Hematopoietic multipotent progenitor cell treated with erythropoietin and hydrocortisone succinate and interleukin-3 and kit ligand, for 6 days (in vitro differentiated cells): ENCODE results near the gene LRRC46.

Experiments
- DNase-seq: peaks from one replicate; pipeline ENCODE4 v3.0.0-alpha.2; 2015

Gene LRRC46

DNA sequence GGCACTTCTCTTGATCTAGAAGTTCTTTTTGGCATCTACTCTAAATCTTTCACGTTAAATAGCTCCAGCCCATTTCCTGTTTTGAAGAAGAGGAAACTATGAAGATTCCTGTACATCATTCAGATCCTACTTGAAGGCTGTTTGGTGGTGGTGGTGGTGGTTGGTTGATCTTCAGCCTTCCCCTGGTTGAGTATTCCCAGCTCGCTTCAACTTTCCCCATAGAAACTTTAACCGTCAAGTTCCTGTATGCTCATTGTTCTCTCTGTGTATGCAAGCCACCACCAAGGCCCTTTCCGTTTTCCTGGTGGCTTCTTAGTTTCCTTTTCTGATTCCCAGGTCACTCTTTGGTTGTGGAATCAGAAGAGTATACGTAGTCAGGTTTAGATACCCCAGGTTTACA lies 3.3 kb downstream of the LRRC46 start:
- no peak for DNase-seq

DNA sequence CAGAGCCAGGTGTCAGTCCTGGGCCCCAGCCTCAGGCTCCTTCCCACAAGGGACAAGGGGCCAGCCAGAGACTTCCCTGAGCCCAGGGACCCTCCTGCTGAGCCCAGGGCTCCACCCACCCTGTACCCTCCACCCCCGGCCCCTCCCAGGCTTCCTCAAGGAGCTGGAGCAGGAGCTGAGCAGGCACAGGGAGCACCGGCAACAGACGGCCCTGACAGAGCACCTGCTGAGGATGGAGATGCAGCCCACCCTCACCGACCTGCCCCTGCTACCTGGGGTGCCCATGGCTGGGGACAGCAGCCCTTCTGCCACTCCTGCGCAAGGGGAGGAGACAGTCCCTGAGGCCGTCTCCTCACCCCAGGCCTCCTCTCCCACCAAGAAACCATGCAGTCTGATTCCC lies 5.1 kb downstream of the LRRC46 start:
- DNase-seq = no peak

DNA sequence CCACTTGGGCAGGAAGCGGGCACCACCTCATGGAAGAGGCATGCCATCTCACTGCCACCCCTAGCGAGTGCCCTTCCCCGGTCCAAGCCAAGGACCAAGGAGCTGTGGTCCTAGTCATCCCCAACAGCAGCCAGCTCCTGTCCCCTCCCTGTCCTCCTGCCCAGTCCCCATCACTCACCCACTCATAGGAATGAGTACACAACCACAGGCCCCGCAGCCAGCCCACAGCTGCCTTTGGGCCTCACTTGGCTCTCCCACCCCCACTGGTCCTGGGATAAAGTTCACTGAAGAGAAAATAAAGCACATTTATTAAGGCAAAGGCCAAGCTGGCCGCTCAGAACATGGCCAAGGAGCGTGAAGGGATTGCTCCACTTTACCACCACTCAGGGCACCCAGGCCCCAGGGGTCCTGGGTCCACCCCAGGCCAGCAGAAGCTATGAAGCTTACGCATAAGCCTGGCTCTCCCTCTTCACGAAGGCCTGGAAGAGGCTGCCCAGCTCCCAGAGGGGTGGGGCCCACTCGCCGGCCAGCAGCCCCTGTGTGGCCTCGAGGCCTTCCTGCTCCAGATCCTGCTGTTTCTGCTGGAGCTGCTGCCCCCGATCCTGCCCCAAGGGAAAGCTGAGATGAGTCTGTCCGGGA lies 6.0 kb downstream of the LRRC46 start:
- DNase-seq = no peak

DNA sequence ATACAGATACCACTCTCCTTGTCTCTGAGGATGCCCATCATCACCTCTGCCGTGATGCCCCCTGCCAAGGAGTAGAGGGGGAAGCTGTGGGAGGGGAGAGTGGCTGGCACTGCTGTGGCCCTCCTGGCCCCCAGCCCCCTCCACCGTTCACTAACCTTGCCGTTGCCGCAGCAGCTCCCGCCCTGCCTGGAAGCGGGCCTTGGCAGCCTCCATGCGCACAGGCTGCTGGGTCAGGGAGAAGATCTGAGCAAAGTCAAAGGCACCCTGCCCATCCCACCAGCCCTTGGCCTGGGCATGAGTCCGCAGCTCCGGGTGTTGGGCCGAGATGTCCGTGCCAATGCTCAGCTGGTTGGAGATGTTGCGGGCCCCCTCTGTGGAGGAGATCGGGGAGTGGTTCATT lies 7.2 kb downstream of the LRRC46 start:
- no peak for DNase-seq

DNA sequence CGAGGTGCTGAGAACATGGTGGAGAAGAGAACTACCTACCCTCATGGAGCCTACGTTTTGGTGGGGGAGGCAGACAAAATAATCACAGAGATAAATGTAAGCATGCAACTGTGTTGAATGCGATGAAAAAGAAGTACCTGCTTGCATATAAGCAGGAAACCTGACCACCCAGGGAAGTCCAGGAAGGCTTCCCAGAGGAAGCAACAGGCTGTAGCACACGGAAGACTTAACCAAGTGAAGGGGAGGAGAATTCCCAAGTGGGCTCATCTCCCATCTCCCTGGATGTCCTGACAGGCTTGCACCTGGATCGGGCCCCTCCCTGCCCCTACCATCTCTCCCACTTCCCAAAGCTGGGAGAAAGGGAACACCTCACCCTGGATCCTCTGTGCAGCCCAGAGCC lies 7.6 kb downstream of the LRRC46 start:
- no peak for DNase-seq

DNA sequence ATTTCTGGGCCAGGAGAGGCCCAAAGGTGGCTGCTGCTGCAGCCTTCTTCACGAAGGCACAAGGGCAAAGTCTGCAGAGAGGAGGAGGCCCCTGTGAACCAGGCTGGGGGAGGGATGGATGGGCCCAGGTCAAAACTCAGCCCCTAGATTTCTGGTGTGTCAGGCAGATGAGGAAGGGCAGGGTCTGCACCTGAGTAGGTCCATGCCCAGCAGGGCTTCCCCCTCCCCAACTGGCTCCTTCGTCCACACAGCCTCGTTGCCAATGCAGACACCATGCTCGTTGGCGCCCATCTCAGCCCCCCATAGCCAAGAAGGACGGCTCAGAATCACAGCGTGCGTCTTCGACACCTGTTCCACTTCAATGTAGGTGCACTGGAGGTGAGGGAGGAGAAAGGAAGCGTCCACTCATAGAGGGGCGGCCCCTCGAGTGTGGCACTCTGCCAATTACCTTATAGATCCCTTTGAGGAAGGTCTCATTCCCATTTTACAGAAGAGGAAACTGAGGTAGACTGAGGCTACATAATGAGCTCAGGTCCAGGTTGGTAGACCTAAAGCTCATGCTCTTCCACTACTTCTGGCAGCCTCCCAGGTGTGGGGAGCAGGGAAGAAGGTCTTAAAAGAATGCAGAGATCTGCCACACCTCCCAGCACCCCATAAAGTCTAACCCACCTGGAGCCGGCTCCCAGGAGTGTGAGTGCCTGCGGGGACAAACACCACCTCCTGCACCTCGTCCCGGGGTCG lies 8.7 kb downstream of the LRRC46 start:
- no peak for DNase-seq

DNA sequence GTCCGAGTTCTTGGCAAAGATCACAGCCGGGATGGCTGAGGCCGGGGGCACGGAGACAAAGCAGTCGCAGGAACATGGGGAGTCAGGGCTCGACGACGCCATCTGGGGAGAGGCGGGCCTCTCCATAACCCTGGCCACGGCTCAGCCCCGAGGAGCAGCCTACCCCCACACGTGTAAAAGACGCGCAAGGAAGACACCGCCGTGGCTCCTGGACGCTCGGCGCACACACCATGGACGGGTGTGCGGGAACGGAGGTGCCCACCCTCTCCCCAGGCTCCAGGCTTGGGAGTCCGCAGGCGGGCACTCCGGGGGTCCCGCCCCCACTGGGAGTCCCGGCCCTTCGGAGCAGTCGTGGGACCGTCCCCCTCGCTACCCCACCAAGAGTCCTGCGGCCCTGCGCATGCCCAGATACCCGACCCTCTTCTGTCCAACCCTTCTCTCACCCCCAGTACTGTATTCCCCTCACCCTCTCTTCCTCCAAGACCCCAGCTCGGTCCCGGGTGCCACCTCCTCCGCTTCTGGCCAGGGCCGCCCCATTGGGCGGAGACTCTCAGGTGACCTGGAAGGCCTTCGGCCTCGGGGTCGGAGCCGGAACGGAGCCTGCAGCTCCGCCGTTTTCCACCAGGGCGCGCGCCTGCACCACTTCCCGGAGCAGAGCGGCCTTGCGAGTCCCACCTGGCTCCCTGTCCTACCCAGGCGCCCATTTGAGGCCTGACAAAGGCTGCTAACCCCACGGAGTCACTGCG lies 9.4 kb downstream of the LRRC46 start, which contains the start of gene SCRN2:
Gene SCRN2 (minus strand): TSS at position 532 of the 746 bp plus-strand sequence. CDS start 430 bp downstream, at position 102.
- DNase-seq = peak; percentile 91

DNA sequence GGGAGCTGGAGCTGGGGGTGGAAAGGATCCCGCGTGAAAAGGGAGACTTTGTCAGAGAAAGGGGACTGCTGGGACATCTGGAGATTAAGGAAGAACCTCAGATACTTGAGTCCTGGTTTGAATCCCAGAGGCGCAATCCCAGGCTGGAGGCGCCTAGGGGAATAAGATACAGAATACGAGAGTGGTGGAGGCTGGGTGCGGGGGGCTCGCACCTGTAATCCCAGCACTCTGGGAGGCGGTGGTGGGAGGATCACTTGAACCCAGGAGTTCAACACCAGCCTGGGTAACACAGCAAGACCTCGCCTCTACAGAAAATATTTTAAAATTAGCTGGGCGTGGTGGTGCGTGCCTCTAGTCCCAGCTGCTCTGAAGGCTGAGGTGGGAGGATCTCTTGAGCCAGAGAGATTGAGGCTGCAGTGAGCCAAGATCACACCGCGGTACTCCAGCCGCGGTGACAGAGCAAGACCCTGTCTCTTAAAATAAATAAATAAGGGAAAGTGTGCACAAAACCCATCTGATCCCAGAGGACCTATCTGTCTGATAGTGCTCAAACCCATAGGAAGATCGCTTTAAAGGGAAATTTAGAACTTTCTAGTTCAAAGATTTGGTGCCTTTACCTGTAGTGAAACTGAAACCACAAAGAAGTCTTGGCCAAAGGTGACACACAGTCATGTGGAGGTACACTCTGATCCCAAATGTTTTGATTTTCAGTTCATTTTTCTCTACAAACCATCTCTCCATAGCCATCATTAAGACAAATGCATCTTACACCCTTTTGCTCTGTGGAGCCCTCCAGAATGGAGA lies 10.2 kb downstream of the LRRC46 start:
- no peak for DNase-seq

DNA sequence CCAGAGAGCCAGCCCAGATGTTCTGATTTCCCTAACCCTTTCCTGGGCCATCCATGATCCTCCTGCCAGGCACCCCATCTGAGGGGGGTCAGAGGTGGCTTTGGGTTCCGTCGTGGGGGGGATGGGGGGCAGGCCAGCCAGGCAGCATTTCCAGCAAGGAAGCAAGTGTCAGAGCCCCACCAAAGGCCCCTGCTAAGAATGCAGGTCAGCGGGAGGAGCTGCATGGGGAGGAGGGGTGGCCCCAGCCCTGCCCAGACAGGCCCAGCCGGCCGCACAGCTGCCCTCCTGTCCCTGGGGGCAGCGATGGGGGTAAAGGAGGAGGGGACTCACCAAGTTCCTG lies 11.9 kb downstream of the LRRC46 start:
- DNase-seq = no peak

DNA sequence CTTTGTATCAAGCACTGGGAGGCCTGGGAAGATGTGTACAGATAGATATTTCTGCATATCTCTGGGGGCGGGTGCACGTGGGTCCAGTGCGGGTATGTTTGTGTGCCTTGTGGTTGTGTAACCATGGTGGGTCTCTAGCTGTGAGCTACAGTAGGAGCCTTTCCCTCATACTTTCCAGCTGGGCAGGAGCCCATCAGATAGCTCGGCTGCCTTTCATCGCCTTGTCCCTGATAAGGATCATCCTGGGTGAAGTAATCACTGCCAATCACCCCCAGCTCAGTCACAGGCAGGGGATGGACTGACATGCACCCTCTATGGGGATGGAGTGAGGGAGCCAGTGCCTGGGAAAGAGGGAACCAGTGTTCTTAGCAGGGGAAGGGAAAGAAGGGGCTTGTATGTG lies 12.8 kb downstream of the LRRC46 start:
- DNase-seq = no peak

DNA sequence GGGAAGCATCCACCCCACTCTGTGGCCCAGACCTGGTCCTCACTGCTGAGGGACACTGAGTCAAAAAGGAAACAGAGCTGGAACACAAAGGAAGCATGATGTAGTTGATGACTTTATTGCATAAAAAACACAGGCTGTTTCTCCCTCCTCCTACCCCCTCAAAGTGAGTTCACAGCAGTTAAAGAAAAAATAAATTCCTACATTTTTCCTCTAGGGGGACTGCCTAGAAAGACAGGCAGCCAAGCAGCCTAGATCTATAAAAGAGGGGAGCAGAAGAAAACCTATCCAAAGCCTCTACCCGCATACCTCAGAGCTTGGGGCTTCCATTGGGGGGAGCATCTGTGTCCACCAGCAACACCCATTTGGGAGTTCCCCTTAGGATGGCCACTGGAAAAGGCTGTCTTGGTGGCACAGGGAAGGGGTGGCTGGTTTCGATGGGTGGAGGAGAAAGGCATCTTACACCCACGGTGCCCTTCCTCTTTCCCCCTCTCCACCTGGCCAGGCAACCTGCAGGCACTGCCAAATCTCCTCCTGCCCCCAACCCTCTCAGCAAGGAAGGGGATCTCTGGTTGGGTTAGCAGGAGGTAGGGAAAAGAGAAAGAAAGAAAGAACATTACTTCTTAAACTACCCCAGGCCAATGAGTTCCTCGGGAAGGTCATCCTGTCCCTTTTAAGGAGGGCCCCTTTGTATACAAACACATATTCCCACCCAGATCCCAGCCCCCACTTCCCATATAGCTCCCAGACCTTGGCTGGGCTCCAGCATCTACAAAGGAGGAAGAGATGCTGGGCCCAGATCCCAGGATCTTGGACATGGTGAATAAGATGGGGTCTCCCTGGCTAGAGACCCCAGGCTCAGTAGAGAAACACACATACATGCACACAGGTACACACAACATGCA lies 13.6 kb downstream of the LRRC46 start:
- DNase-seq = peak; percentile 68

DNA sequence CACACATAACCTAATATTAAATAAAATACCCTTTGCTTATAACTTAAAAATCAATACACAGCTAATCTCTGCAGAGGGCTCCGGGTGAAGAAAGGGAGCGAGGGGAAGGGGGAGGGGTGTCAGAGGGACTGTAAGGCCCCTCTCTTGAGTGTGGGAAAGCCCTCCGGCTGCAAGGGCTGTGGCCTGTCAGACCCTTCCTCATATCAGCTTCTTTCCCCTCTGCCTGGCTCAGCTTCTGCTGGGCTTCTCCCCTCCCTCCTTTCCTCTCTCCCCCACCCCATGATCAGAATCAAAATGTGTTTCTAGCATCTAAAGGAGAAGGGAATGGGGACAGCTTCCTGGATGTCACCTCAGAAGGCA lies 14.2 kb downstream of the LRRC46 start:
- DNase-seq = no peak

DNA sequence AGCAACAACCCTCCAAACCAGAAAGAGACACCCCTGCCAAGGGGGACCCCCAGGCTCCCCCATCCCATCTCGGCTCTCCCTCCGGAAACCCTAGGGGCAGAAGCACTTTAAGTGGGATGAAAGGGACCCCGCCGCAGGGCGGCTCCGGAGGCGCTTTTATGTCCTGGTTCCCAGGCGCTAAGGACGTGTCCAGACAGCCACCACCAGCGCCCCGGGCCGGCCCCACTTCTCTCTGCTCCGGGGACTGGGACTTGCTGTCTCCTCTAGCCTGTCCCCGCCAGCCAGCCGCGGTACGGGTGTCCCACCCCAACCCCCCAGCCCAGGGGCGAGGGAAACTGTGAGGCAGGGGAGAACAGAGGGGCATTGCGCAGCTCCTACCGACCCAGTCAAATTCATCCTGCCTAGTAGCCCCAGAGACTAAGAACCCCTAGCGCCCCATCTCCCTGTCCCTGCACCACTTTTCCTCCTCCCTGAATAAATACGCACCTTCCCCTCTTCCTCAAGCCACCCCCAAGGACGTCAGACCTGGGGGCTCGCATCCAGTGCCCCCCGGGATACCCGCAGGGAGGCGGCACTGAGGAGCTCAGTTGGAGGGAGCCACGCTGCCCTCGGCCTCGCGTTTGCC lies 15.4 kb downstream of the LRRC46 start:
- no peak for DNase-seq

DNA sequence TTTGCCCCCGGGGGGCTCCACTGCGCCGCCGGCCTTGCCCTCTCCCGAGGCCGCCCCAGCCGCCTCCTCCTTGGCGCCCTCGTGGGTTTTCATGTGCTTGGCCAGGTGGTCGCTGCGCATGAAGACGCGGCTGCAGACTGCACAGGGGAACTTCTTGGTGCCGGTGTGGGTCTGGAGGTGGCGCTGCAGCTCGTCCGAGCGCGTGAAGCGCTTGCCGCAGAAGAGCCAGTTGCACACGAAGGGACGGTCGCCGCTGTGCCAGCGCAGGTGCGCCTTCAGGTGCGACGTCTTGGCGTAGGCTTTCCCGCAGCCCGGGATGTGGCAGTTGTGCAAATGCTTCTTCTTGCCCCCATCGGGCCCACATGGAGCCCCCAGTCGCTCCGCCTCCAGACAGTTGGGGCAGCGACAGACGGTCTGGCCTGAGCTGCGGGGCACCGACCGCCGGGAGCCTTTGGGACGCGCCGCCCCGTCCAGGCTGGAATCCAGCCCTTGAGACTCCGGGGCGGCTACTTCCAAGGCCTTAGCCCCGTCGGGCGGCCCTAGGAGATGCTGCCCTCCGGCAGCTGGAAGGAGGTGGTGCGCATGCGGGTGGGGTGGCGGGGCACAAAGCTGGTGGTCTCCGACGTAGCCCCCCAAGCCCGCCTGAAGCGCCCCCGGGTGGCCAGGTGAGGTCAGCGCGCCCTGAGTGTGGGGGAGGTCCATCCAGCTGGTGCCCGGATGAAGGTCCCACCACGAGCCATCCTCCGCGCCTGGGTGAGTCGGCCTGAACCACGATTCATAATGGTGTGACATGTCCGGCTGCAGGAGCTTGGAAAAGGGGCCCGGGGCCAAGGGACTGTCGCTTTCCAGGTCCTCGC lies 16.1 kb downstream of the LRRC46 start:
- peak; percentile 47 for DNase-seq

DNA sequence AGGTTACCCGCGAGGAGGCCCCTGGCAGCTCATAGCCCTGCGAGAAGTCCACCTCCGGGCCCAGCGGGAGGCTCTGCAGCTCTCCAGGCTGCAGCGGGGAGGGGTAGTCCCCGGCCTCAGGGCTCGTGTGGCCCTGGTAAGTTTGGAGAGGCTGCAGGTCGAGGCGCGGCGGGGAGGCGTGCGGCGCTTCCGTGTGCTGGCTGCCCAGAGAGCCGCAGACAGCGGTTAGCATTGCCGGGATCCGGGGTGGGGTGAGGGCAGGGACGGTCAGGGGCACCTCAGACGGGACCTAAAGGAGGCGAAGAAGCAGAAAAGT lies 16.7 kb downstream of the LRRC46 start:
- no peak for DNase-seq

DNA sequence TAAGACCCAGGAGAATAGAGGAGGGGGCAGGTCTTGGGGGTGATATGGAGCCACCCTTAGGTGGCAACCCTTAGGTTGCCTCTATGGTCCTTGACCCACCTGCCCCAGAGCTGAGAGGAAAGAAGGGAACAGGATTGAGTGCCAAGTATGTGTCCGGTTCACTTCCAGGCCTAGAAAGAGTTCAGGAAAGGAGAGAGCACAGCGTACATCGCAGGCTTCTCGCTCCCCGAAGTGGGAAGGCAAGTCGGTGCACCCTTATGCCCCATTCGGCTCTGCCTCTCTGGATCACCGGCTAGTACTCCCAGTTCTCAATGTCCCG lies 18.9 kb downstream of the LRRC46 start:
- DNase-seq = no peak

DNA sequence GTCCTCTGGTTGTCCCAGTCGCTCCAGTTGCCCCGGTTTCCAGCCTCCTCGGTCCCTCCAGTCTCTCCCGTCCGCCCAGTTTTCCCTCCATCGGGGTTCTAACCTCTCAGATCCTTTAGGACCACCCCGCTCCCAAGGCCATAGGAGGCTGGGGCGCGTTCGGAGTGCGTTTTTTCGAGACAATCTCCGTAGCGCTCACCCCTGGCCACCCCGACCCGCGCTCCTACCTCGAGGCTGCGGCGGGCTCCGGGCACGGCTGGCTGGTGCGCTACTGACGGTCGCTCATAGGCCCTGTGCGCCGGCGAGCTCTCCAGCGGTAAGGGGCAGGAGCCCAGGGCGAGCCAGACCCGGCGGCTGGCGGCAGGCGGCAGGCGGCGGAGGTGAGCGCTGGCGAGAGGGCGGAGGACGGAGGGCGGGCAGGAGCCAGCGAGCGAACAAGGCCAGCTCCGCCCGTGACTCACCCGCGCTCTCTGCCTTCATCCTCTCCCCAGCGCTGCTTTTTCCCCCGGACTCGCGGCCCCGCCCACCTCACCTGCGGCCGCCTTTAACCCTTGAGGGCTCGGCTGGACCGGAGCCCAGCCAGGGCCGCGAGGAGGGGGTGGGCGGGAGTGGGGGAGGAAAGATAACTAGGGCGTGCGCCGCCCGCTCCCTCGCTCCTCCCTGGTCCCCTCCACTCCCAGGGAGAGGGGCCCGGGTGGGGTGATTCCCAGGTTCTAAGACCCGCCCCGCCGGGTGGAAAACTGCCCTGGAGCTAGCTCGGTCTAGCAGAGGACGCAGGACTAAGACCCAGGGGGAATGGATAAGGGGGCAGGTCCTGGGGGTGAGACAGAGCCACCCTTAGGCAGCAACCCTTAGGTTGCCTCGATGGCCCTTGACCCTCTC lies 19.5 kb downstream of the LRRC46 start, which contains the start of gene SP6:
Gene SP6 (minus strand): TSS at position 472 of the 882 bp plus-strand sequence. CDS start 2,734 bp downstream, outside the sequence.
- peak; percentile 68 for DNase-seq

DNA sequence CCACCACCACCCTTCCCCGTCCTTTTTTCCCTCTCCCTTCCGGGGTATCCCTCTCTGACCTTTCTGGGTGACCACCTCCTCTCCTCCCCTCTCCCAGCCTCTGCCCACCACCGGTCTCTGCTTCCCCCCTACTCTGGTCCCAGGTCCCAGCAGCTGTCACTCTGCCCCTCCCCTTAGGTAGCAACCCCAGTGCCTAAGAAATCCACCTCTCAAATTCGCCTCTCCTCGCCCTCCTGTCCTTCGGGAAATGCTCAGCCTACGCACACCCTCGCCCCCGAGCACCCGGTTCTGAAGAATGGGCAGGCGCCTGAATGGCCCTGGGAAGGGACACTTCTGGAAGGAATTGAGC lies 20.3 kb downstream of the LRRC46 start:
- DNase-seq = no peak

DNA sequence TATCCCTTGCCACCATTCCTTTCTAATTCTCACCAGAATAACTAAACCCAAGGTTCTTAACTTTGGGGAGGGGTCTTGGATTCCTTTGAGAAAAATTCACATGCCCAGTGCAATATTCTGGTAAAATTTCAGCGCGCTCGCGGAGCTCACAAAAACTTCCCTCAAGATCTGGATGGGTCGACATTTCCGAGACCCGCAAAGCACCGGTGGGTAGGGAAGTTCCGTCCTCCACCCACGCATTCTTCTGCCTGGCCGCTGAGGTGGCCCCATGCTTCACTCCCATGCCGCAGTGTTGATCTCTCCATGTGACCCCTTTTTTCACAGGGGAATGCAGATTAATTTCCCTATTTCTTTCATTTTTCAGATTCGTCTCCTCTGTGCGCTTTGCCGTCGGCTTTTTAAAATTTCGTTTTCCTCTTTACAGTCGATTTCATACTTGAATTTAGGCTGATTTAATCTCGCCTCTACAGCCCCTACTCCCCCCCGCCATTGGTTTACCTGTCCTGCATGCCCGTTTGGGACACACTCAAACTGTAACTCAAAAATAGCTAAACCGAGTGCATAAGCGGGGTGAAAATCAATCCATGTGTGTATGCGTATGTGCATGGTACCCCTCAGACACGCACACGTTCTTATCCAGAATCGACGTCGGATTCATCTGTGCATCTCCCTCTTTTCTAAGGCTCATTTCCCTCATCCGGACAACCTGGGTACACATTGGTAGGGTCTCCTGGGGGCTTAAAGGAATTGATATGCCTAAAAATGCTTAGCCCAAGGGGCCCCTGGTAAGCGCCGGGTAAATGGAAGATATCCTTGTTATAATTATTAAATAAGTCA lies 20.9 kb downstream of the LRRC46 start:
- DNase-seq = no peak
